ENCODE results near the gene ACTRT2.

ACTRT2 gene

GRCh38 chr1:3011127-3011526 lies 10.1 kb upstream of the ACTRT2 start:
- no peak overlapping the region for H3K4me2 ChIP-seq (ENCODE audit: insufficient read depth, low read length)
- ATAC-seq (ENCODE audit: insufficient read depth, low read depth) (no peak), DNase-seq (no peak)
- H3K79me2 ChIP-seq (ENCODE audit: insufficient read depth, low read length): no peaks in the 10 kb centered on the region
- no peak overlapping the region for H3K4me3 ChIP-seq (ENCODE audit: low read depth in 1 of 2, low read length in 2 of 2)
- TF ChIP-seq CTCF (IDR thresholded peaks at IDR 0.05; ENCODE audit: borderline replicate concordance, extremely low read depth, low read length, poor library complexity, severe bottlenecking) (no peak), EZH2 (IDR thresholded peaks at IDR 0.05; ENCODE audit: borderline replicate concordance, low read depth, low read length, severe bottlenecking) (no peak)
- no peaks in the 10 kb centered on the region for H4K20me1 ChIP-seq (ENCODE audit: insufficient read depth, low read length)
- no peak overlapping the region for H3K27ac ChIP-seq (ENCODE audit: low read length)
- peaks cover 23% of the 10 kb centered on the region for H3K9me3 ChIP-seq (ENCODE audit: insufficient read depth, low read length, severe bottlenecking)
- no peaks in the 10 kb centered on the region for H3K4me1 ChIP-seq (ENCODE audit: insufficient read depth, low read length)
- no peak overlapping the region for H3K9ac ChIP-seq (ENCODE audit: low read depth, low read length)
- H2AFZ ChIP-seq (ENCODE audit: low read depth, low read length): no peak overlapping the region
- H3K36me3 ChIP-seq (ENCODE audit: insufficient read depth, low read length): no peaks in the 10 kb centered on the region
- no peaks in the 10 kb centered on the region for H3K27me3 ChIP-seq (ENCODE audit: insufficient read depth, low read length, poor library complexity)

GRCh38 chr1:3011631-3012455 lies 9.4 kb upstream of the ACTRT2 start:
- ATAC-seq (ENCODE audit: insufficient read depth, low read depth): no peak
- DNase-seq: no peak
- H3K4me2 ChIP-seq (ENCODE audit: insufficient read depth, low read length): no peak overlapping the region
- H3K27ac ChIP-seq (ENCODE audit: low read length): no peak overlapping the region
- H3K9me3 ChIP-seq (ENCODE audit: insufficient read depth, low read length, severe bottlenecking): peaks cover 20% of the 10 kb centered on the region
- TF ChIP-seq EZH2 (IDR thresholded peaks at IDR 0.05; ENCODE audit: borderline replicate concordance, low read depth, low read length, severe bottlenecking): no peak
- no peak for TF ChIP-seq CTCF (IDR thresholded peaks at IDR 0.05; ENCODE audit: borderline replicate concordance, extremely low read depth, low read length, poor library complexity, severe bottlenecking)
- no peak overlapping the region for H2AFZ ChIP-seq (ENCODE audit: low read depth, low read length)
- H3K9ac ChIP-seq (ENCODE audit: low read depth, low read length): no peak overlapping the region
- no peaks in the 10 kb centered on the region for H4K20me1 ChIP-seq (ENCODE audit: insufficient read depth, low read length)
- no peaks in the 10 kb centered on the region for H3K79me2 ChIP-seq (ENCODE audit: insufficient read depth, low read length)
- no peak overlapping the region for H3K4me3 ChIP-seq (ENCODE audit: low read depth in 1 of 2, low read length in 2 of 2)
- no peaks in the 10 kb centered on the region for H3K27me3 ChIP-seq (ENCODE audit: insufficient read depth, low read length, poor library complexity)
- H3K4me1 ChIP-seq (ENCODE audit: insufficient read depth, low read length): no peaks in the 10 kb centered on the region
- H3K36me3 ChIP-seq (ENCODE audit: insufficient read depth, low read length): no peaks in the 10 kb centered on the region

GRCh38 chr1:3012456-3013291 lies 8.6 kb upstream of the ACTRT2 start:
- peak; percentile 11 for DNase-seq
- no peak overlapping the region for H3K4me2 ChIP-seq (ENCODE audit: insufficient read depth, low read length)
- H3K79me2 ChIP-seq (ENCODE audit: insufficient read depth, low read length): no peaks in the 10 kb centered on the region
- no peak overlapping the region for H3K4me3 ChIP-seq (ENCODE audit: low read depth in 1 of 2, low read length in 2 of 2)
- H4K20me1 ChIP-seq (ENCODE audit: insufficient read depth, low read length): no peaks in the 10 kb centered on the region
- no peak overlapping the region for H2AFZ ChIP-seq (ENCODE audit: low read depth, low read length)
- TF ChIP-seq CTCF (IDR thresholded peaks at IDR 0.05; ENCODE audit: borderline replicate concordance, extremely low read depth, low read length, poor library complexity, severe bottlenecking) (peak; percentile 48), EZH2 (IDR thresholded peaks at IDR 0.05; ENCODE audit: borderline replicate concordance, low read depth, low read length, severe bottlenecking) (no peak)
- no peaks in the 10 kb centered on the region for H3K4me1 ChIP-seq (ENCODE audit: insufficient read depth, low read length)
- peaks cover 15% of the 10 kb centered on the region for H3K9me3 ChIP-seq (ENCODE audit: insufficient read depth, low read length, severe bottlenecking)
- no peak overlapping the region for H3K27ac ChIP-seq (ENCODE audit: low read length)
- no peak overlapping the region for H3K9ac ChIP-seq (ENCODE audit: low read depth, low read length)
- no peaks in the 10 kb centered on the region for H3K27me3 ChIP-seq (ENCODE audit: insufficient read depth, low read length, poor library complexity)
- peak; percentile 44; the same call in 1 of the 3 replicates for ATAC-seq (ENCODE audit: insufficient read depth, low read depth)
- no peaks in the 10 kb centered on the region for H3K36me3 ChIP-seq (ENCODE audit: insufficient read depth, low read length)
